HG03066 (cell line): ENCODE measurements around the gene ZNF211.

Experiments used
- ATAC-seq: cut with Tn5 transposase; IDR thresholded peaks from one replicate; pipeline ENCODE4 v1.9.1; 2021; ENCODE audit warnings: low read depth; ENCODE audit not compliant: unreplicated experiment

Gene ZNF211

DNA sequence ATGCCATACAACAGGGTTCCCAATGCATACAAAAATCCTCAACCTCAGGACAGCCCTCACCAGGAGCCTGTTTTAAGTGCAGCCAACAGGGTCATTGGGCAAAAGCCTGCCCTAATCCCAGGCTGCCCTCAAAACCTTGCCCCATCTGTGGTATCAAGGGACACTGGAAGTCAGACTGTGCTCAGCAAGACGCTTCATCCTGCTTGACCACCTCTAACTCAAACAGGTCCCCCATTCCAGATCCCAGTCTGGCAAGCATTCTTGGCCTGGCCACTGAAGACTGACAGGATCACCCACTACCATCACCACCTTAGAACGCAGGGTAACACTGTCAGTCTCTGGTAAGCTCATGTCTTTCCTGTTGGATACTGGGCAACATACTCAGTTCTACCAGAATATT lies 20.7 kb downstream of the ZNF211 start:
- ATAC-seq: no peak

DNA sequence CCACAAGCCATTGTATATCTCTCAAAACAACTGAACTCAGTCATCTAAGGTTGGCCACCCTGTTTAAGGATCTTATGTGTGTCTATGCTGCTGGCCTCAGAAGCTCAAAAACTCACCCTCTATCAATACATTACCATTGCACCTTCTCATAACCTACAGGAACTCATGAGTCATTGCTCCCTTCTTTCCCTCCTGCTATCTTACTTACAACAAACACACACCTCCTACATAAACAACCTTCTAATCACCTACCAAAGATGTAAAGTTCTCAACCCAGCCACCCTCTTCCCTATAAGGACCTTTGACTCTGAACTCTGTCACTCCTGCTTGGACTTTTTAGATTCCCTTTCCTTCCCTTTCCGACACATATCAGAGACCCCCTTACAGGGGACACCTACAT lies 22.5 kb downstream of the ZNF211 start:
- no peak for ATAC-seq

DNA sequence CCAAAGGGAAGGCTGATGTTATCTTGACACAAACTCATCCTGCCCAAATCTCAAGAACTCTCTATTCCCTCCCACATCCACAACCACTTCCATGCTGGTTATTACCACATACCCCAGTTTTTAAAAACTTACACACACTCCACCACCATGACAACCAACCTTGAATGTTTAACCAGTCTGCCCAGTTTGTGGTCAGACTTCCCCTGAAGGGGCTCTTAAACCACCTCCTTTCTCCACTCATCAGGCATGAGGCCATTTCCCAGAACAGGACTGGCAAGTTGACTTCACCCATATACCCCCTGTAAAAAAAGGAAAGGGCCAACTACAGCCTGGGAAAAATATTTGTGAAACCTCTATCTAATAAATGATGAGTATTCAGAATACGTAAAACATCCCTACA lies 23.4 kb downstream of the ZNF211 start:
- no peak for ATAC-seq

DNA sequence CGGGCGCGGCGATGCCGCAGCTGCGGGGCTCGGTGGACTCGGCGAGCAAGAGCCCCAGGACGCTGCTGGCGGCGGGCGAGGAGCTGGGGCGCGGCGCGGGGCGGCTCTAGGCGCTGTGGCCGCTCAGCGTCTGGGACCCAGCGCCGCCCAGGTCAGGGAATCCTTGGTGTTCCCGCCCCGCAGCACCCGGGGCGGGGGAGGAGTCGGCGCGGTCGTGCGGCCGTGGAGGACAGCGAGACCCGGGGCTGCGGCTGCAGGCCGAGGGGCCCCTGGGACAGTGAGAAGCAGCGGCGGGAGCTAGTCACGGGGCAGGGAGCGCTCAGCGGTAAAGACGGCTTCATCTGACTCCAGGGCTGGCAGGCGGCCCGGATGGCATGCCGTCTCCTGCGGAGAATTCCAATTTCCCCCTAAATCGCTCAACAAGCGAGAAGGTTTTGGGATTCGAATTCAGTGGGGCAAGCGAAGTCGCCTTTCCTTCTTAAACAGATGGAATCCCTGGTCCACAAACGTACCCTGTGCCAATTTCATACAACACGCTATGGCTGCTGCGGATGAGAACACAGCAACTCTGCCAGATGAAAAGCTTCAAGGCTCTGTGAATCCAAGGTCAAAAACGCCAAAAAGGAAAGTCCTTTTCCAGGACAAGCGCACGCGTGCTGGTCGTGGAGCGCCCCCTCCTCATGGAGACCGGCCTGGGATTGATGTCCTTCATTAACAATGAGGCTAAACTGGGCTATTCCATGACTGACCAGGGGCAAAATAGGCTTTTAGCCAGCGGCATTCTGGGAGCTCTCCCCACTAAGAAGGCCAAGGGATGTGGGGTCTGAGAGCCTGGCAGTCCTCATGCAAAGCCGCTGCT lies 31.5 kb downstream of the ZNF211 start:
- no peak for ATAC-seq

GRCh38 chr19:57665261-57665806 lies 32.4 kb downstream of the ZNF211 start:
- ATAC-seq: no peak

- ATAC-seq: no peak
These were observed 34.3 kb downstream of the ZNF211 start for GRCh38 chr19:57667228-57667627.

- ATAC-seq: no peak
These were observed 35.7 kb downstream of the ZNF211 start, which contains the start of gene ZSCAN4 for GRCh38 chr19:57668635-57669034. Gene ZSCAN4, plus strand, starts transcription at chr19:57668935. Its CDS starts 7,211 bp downstream, at chr19:57676146.

GRCh38 chr19:57671124-57671895 lies 38.3 kb downstream of the ZNF211 start:
- no peak for ATAC-seq

GRCh38 chr19:57672466-57672865 lies 39.5 kb downstream of the ZNF211 start:
- no peak for ATAC-seq

DNA sequence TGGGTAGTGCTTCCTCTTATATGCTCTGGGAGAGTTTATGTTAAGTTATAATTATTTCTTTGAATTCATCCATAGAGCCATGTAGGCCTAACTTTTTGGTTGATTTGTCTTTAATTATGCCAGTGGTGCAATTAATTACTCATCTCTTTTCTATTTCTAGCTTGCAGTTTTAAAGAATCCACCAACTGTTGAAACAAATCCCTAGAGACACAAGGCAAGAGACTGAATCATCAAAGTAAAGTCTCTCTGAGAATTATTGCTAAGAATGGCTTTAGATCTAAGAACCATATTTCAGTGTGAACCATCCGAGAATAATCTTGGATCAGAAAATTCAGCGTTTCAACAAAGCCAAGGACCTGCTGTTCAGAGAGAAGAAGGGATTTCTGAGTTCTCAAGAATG lies 42.9 kb downstream of the ZNF211 start:
- ATAC-seq: no peak

GRCh38 chr19:57682226-57682766 lies 49.3 kb downstream of the ZNF211 start:
- ATAC-seq: no peak

DNA sequence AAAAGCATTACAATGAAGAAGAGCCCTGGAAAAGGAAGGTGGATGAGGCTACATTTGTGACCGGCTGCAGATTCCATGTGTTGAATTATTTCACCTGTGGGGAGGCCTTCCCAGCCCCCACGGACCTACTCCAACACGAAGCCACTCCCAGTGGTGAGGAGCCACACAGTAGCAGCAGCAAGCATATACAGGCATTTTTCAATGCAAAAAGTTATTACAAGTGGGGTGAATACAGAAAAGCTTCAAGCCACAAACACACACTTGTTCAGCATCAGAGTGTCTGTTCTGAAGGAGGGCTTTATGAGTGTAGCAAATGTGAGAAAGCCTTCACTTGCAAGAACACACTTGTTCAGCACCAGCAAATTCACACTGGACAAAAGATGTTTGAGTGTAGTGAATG lies 53.8 kb downstream of the ZNF211 start:
- no peak for ATAC-seq

GRCh38 chr19:57687363-57688010 lies 54.5 kb downstream of the ZNF211 start:
- ATAC-seq: no peak

- no peak for ATAC-seq
These were observed 55.2 kb downstream of the ZNF211 start for GRCh38 chr19:57688011-57688763.

GRCh38 chr19:57689750-57690149 lies 56.8 kb downstream of the ZNF211 start:
- no peak for ATAC-seq
